Stimulated activated CD8-positive, alpha-beta memory T cell treated with anti-CD3 and anti-CD28 coated beads, Interleukin-2, amount 100 ng/mL, for 48 hours (primary cell): ENCODE measurements around the gene PAFAH1B2.
A peak's percentile ranks its signal among the peaks of the same experiment; 100 is the strongest.
"Not testable (repeated sequence)": the region's sequence is repeated elsewhere in the genome, so short reads cannot be mapped to it uniquely, and the experiment has no call there.

Experiments used
- DNase-seq, 2 donors: peaks; one replicate each; pipeline ENCODE4 v3.0.0-alpha.2; 2020; ENCODE audit warnings: low read depth in 2 of 2

PAFAH1B2 gene

DNA sequence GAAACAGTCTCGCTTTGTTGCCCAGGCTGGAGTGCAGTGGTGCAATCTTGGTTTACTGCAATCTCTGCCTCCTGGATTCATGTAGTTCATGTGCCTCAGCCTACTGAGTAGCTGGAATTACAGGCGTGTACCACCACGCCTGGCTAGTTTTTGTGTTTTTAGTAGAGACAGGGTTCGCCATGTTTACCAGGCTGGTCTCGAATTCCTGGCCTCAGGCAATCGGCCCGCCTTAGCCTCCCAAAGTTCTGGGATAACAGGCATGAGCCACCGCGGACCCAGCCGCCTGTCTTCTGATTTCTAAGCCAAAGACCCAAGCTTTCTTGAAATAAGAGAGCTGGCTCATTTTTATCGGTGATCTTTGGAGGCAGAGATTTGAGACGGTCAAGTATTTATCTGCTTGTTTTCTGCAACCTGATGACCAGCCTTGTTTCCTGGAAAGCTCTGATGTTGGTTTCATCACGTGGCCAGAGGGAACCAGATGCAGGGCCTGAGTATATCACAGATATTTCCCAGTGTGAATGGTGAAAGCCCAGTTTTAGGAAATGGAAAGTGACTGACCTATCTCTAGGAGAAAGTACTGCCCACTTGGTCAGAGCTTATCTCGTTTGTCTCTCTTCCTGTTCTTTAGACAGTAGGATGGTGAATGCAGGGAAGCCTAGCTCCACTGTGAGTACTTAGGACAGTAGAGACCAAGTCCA is 28.8 kb downstream of the PAFAH1B2 start:
- no peak for DNase-seq

- DNase-seq = no peak
Observed at GRCh38 chr11:117175104-117175503, 31.0 kb downstream of the PAFAH1B2 start.

DNA sequence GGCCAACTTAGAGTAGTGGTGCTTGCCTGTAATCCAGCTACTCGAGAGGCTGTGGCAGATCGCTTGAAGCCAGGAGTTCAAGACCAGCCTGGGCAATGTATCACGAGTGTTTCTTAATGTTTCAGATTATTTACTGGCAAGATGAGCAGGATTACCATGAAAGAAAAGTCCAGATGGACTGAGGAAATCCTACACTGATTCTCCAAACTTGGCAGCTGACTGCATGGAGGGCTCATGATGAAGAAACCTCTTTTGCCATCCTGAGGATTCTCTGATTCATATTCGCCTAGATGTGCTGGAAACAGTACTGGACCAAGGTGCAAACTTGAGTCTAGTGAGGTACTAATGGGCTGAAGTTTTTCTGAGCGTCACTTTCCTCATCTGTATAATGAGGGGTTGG is 31.7 kb downstream of the PAFAH1B2 start:
- DNase-seq = no peak

- DNase-seq = no peak
Observed at GRCh38 chr11:117176186-117176585, 32.1 kb downstream of the PAFAH1B2 start.

- DNase-seq = no peak
Observed at GRCh38 chr11:117177534-117178209, 33.6 kb downstream of the PAFAH1B2 start.

GRCh38 chr11:117178210-117179034 is 34.3 kb downstream of the PAFAH1B2 start, which contains the start of gene SIDT2:
TSS of gene SIDT2 (plus strand) at chr11:117178743. CDS start at chr11:117179264, 521 bp downstream.
- DNase-seq = peak; percentile 84 to 89

DNA sequence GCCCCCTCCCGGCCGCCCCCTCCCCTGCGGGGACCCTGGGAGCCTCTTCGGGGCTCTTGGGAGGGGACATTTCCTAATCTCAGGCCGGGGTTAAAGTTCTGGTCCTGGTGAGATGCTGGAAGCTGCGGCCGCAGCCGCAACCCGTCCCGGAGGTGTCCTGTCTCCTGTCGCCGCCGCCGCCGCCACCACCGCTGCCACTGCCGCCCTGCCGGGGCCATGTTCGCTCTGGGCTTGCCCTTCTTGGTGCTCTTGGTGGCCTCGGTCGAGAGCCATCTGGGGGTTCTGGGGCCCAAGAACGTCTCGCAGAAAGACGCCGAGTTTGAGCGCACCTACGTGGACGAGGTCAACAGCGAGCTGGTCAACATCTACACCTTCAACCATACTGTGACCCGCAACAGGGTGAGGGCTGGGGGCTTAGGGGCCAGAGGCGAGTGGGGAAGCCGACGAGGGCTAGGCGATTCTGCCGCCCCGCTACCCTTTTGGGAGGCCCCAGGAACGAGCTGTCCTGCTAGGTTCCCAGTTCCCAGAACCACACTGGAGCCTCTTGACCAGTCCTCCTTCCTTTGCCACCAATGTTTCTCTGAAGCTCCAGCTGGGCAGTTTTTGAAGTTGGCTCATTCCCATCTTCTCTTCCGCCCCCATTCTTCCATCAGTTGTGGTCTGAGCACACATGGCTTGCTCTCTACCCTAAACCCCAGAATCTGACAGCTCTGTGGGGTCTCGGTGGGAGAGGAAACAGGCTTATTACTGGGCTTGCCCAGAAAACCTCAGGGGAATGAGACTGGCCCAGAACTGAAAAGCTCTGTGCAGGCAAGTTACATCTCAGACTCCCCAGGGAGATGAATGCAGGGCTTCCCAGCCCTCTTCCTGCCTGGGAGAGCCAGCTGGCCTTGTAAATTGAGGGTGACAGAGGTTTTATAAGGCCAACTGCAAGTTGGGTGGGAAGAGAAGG is 35.2 kb downstream of the PAFAH1B2 start:
- peak in 1 of 2 donors; percentile 20 for DNase-seq

- no peak for DNase-seq
Observed at GRCh38 chr11:117180020-117180419, 35.9 kb downstream of the PAFAH1B2 start.

- peak; percentile 33 to 41 for DNase-seq
Observed at GRCh38 chr11:117180661-117181585, 36.8 kb downstream of the PAFAH1B2 start.

- DNase-seq = no peak
Observed at GRCh38 chr11:117181586-117182550, 37.8 kb downstream of the PAFAH1B2 start.

DNA sequence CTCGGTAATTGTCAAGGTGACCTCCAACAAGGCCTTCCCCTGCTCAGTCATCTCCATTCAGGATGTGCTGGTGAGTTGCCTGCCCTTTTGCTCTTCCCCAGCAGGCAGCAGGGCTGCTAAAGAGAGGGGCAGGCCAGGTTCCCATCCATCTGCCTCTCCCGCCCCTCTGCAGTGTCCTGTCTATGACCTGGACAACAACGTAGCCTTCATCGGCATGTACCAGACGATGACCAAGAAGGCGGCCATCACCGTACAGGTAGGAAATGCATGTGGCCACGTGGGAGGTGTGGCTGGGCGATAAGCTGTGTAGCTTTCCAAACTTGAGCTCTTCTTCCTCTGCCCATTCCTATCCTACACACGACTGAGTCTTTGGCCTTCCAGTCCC is 38.5 kb downstream of the PAFAH1B2 start:
- no peak for DNase-seq

DNA sequence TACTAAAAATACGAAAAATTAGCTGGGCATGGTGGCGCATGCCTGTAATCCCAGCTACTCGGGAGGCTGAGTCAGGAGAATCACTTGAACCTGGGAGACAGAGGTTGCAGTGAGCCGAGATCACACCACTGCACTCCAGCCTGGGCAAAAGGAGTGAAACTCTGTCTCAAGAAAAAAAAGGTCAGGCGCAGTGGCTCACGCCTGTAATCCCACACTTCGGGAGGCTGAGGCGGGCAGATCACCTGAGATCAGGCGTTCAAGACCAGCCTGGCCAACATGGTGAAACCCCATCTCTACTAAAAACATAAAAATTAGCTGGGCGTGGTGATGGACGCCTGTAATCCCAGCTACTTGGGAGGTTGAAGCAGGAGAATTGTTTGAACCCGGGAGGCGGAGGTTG is 39.1 kb downstream of the PAFAH1B2 start:
- DNase-seq = not testable (repeated sequence)

- DNase-seq = no peak
Observed at GRCh38 chr11:117183724-117184349, 39.8 kb downstream of the PAFAH1B2 start.

DNA sequence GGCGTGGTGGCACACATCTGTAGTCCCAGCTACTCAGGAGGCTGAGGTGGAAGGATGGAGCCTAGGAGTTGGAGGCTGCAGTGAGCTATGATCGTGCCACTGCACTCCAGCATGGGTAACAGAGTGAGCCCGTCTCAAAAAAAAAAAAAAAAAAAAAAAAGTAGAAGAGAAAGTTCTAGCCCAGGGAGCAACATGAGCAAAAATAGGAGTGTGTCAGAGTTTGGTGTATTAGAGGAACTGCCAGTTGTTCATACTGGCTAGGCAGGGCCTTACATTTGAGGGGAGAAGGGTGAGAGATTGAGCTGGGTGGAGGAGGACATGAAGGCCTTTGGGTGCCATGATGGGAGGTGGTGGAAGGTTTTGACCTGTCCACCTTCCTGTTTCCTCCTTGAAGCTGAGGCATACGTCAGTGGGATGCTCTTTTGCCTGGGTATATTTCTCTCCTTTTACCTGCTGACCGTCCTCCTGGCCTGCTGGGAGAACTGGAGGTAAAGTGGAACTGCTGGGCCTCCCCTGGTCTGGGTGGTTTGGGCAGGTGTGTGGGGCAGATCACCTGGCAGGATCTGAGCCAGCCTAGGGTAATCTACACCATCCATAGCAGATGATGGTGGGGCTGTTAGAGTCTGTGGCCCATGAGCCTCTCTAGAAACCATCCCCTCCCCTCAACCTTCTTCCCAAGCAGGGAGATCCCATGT is 41.8 kb downstream of the PAFAH1B2 start:
- no peak for DNase-seq

DNA sequence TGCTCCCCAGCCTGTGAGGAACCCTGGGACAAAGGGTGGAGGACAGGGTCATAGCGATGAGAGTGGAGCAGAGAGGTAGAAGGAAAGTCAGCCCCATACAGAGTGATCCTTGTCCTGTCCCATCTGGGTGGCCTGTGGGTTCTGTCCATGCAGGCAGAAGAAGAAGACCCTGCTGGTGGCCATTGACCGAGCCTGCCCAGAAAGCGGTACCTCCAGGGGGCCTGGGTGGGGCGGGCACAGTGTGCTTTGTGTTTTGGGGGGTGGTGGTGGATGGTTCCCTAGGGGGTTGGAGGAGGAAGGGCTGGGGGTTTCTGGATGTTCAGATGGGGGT is 42.3 kb downstream of the PAFAH1B2 start:
- DNase-seq = no peak

- no peak for DNase-seq
Observed at GRCh38 chr11:117187007-117187406, 42.9 kb downstream of the PAFAH1B2 start.

DNA sequence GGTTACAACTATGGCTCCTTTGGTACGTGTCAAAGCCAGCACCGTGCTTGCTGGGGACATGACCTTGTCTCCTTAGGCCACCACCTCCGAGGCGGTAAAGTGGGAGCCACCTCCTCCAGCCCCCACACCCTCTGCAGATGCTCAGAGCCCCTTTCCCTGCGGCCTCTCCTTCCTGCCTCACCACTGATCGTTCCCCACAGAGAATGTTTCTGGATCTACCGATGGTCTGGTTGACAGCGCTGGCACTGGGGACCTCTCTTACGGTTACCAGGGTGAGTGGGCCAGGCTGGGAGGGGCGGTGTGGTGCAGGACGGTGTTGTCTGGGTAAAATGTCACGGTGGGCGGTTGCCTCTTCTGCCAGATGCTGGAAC is 43.3 kb downstream of the PAFAH1B2 start:
- no peak for DNase-seq

- DNase-seq = no peak
Observed at GRCh38 chr11:117187799-117188481, 43.9 kb downstream of the PAFAH1B2 start.
